D721Med (cell line): ENCODE results near the gene KRTAP10-12.
"Not testable (repeated sequence)": the region's sequence is repeated elsewhere in the genome, so short reads cannot be mapped to it uniquely, and the experiment has no call there.

Experiments
- DNase-seq: peaks from one replicate; pipeline ENCODE4 v3.0.0; 2011; ENCODE audit warnings: low spot score; ENCODE audit not compliant: insufficient read length
- FAIRE-seq: peaks from 2 replicates; lab custom pipeline; 2011; peaks lifted over from hg19 to GRCh38; lab: Jason Lieb, UNC
- CTCF ChIP-seq: IDR thresholded peaks from 2 replicates; pipeline ENCODE4 v1.5.1; 2012; ENCODE audit warnings: mild to moderate bottlenecking, control low read depth; ENCODE audit not compliant: insufficient read depth; ENCODE audit errors: missing control alignments

KRTAP10-12 gene

GRCh38 chr21:44697172-44697810 is at the start of gene KRTAP10-12:
Gene KRTAP10-12, plus strand, starts transcription at chr21:44697172. Its CDS starts 30 bp downstream, at chr21:44697202.
- DNase-seq, FAIRE-seq: not testable (repeated sequence)

GRCh38 chr21:44647222-44647552 is 49.8 kb upstream of the KRTAP10-12 start:
- TF ChIP-seq CTCF: no peak
- DNase-seq (no peak), FAIRE-seq (no peak)

- FAIRE-seq (no peak), DNase-seq (no peak)
- no peak for TF ChIP-seq CTCF
Measured at GRCh38 chr21:44648557-44649311, 48.2 kb upstream of the KRTAP10-12 start.

GRCh38 chr21:44649521-44650100 is 47.4 kb upstream of the KRTAP10-12 start:
- DNase-seq (no peak), FAIRE-seq (no peak)
- TF ChIP-seq CTCF: no peak

GRCh38 chr21:44650265-44650972 is 46.6 kb upstream of the KRTAP10-12 start:
- no peak for FAIRE-seq
- TF ChIP-seq CTCF: no peak

GRCh38 chr21:44650973-44651675 is 45.8 kb upstream of the KRTAP10-12 start:
- TF ChIP-seq CTCF: no peak
- no peak for DNase-seq
- no peak for FAIRE-seq

More at GRCh38 chr21:44650265-44650972, 46.6 kb upstream of the KRTAP10-12 start:
- DNase-seq: no peak

- TF ChIP-seq CTCF: no peak
- FAIRE-seq (no peak), DNase-seq (no peak)
Measured at GRCh38 chr21:44653123-44653522, 43.8 kb upstream of the KRTAP10-12 start.
